Lower lobe of right lung (tissue), 2 donors: ENCODE data around the gene MTMR11. TPM values are rescaled to one million over a fixed set of nuclear protein-coding genes. Genes with fewer than 3 reads are reported as not detected.

Source experiments
- ATAC-seq, 2 donors: fragments of 200-7000 bp; cut with Tn5 transposase; one replicate each; pipeline ENCODE4 v1.9.1; 2020 to 2022; ENCODE audit warnings: mild to moderate bottlenecking in 2 of 2, moderate library complexity in 2 of 2
- DNase-seq: peaks from one replicate; pipeline ENCODE4 v3.0.0-alpha.2; 2020
- H3K27ac ChIP-seq: fragments of 200-600 bp; one replicate; pipeline ENCODE4 v1.8.0; 2022
- H3K27me3 ChIP-seq: fragments of 200-600 bp; one replicate; pipeline ENCODE4 v1.8.0; 2022; ENCODE audit warnings: low read depth
- H3K36me3 ChIP-seq: fragments of 200-600 bp; one replicate; pipeline ENCODE4 v1.8.0; 2022; ENCODE audit warnings: mild to moderate bottlenecking
- H3K4me1 ChIP-seq: fragments of 200-600 bp; one replicate; pipeline ENCODE4 v1.8.0; 2022
- H3K4me3 ChIP-seq: fragments of 200-600 bp; one replicate; pipeline ENCODE4 v1.8.0; 2022; ENCODE audit warnings: mild to moderate bottlenecking
- H3K9me3 ChIP-seq: fragments of 200-600 bp; one replicate; pipeline ENCODE4 v1.8.0; 2022
- CTCF ChIP-seq: fragments of 200-600 bp; IDR thresholded peaks from one replicate; pipeline ENCODE4 v1.8.0; 2022; ENCODE audit warnings: antibody characterized with exemption, mild to moderate bottlenecking
- intact Hi-C: fragments of 100-400 bp; cut with DNase I; formaldehyde crosslinking; loops from one replicate; pipeline ENCODE4 v1.11.0; 2022
- total RNA-seq: library from RNA; stranded (reverse); fragmentation: NEBNext Ultra II Directional; extraction: Animal tissue kit (Norgen Biotek cat#: 25700); gene quantifications from one replicate; pipeline ENCODE4 v1.2.1, GENCODE V29; 2021
- donor health status: DM: no; HTN: yes; CAD: no; lungs with severe emphysema.

MTMR11 gene
- total RNA-seq, 1 donor from 2014 or later: 20.4 TPM

GRCh38 chr1:149934356-149934755 is 2.3 kb downstream of the MTMR11 start:
- H3K4me1 ChIP-seq: peaks cover 33% of the 10 kb centered on the region
- intact Hi-C loops: no loop called here
- no peak overlapping the region for H3K27ac ChIP-seq
- TF ChIP-seq CTCF: no peak
- DNase-seq (no peak), ATAC-seq (no peak)
- H3K4me3 ChIP-seq: no peak overlapping the region
- no peaks in the 10 kb centered on the region for H3K9me3 ChIP-seq
- peaks cover 5% of the 10 kb centered on the region for H3K36me3 ChIP-seq
- H3K27me3 ChIP-seq: no peaks in the 10 kb centered on the region

GRCh38 chr1:149933208-149933607 is 3.5 kb downstream of the MTMR11 start:
- no peak overlapping the region for H3K4me3 ChIP-seq
- peaks cover 5% of the 10 kb centered on the region for H3K36me3 ChIP-seq
- H3K27me3 ChIP-seq: no peaks in the 10 kb centered on the region
- no peak overlapping the region for H3K27ac ChIP-seq
- H3K4me1 ChIP-seq: peaks cover 33% of the 10 kb centered on the region
- no peak for TF ChIP-seq CTCF
- ATAC-seq: no peak
- intact Hi-C loops: no loop called here
- DNase-seq: no peak
- H3K9me3 ChIP-seq: no peaks in the 10 kb centered on the region

- Histone ChIP-seq H3K27me3 (no peaks in the 10 kb centered on the region), H3K4me1 (peaks cover 28% of the 10 kb centered on the region), H3K27ac (no peak overlapping the region), H3K36me3 (peaks cover 5% of the 10 kb centered on the region), H3K9me3 (no peaks in the 10 kb centered on the region), H3K4me3 (no peak overlapping the region)
- no peak for TF ChIP-seq CTCF
- no peak for DNase-seq
- intact Hi-C loops: no loop called here
- no peak for ATAC-seq
Observed at GRCh38 chr1:149932474-149932873, 4.2 kb downstream of the MTMR11 start.

GRCh38 chr1:149931212-149931790 is 5.4 kb downstream of the MTMR11 start:
- intact Hi-C loops: no loop called here
- DNase-seq: no peak
- no peak for TF ChIP-seq CTCF

GRCh38 chr1:149929856-149930255 is 6.8 kb downstream of the MTMR11 start:
- H3K4me1 ChIP-seq: peaks cover 36% of the 10 kb centered on the region

More at GRCh38 chr1:149931212-149931790, 5.4 kb downstream of the MTMR11 start:
- Histone ChIP-seq H3K27me3 (no peaks in the 10 kb centered on the region), H3K27ac (no peak overlapping the region), H3K9me3 (no peaks in the 10 kb centered on the region), H3K36me3 (peaks cover 11% of the 10 kb centered on the region), H3K4me1 (peaks cover 28% of the 10 kb centered on the region), H3K4me3 (no peak overlapping the region)
- ATAC-seq: no peak

More at GRCh38 chr1:149929856-149930255, 6.8 kb downstream of the MTMR11 start:
- no peaks in the 10 kb centered on the region for H3K27me3 ChIP-seq
- DNase-seq (no peak), ATAC-seq (no peak)
- H3K9me3 ChIP-seq: no peaks in the 10 kb centered on the region
- no peak for TF ChIP-seq CTCF
- H3K4me3 ChIP-seq: no peak overlapping the region
- peaks cover 26% of the 10 kb centered on the region for H3K36me3 ChIP-seq
- intact Hi-C loops: no loop called here
- H3K27ac ChIP-seq: peak overlapping the region; percentile 46
